Caco-2 (cell line): ENCODE measurements around the gene DNAH8. TPM values are rescaled to one million over a fixed set of nuclear protein-coding genes. Genes with fewer than 3 reads are reported as not detected.

Experiments
- BruUV-seq: library from RNA; stranded (reverse); fragments of 400-500 nt; replicated peaks from 2 replicates; lab custom pipeline; 2021; lab: Mats Ljungman, UMichigan
- CTCF ChIA-PET: fragments of 300-600 bp; sonication (Branson Sonifier 250); formaldehyde crosslinking; loops from one replicate; lab custom pipeline; 2022; ENCODE audit warnings: antibody characterized with exemption; lab: Charles Lee
- POLR2A ChIA-PET: fragments of 300-600 bp; sonication (Branson Sonifier 250); formaldehyde crosslinking; loops from one replicate; lab custom pipeline; 2022; ENCODE audit warnings: antibody characterized with exemption; lab: Charles Lee
- DNase-seq, 2 experiments: peaks; one replicate each; pipeline versions ENCODE4 v3.0.0 to v3.0.0-alpha.2; 2020 to 2022
- H3K27me3 ChIP-seq: replicated peaks from 2 replicates; pipeline ENCODE4 v1.6.0; 2011; ENCODE audit warnings: low read length; ENCODE audit not compliant: control insufficient read depth, insufficient read depth
- H3K36me3 ChIP-seq: 2 replicates; pipeline ENCODE4 v1.5.1; 2011; ENCODE audit warnings: low read length; ENCODE audit not compliant: control insufficient read depth, insufficient read depth
- H3K4me1 ChIP-seq: fragments of 250-450 bp; sonication (Bioruptor Pico); 2 replicates; pipeline ENCODE4 v1.5.1; 2020; ENCODE audit warnings: mild to moderate bottlenecking
- H3K4me3 ChIP-seq: 2 replicates; pipeline ENCODE4 v1.5.1; 2011; ENCODE audit warnings: low read depth, mild to moderate bottlenecking, control low read depth, low read length
- H3K9me3 ChIP-seq: fragments of 250-450 bp; sonication (Bioruptor Pico); 2 replicates; pipeline ENCODE4 v1.5.1; 2020; ENCODE audit warnings: mild to moderate bottlenecking, moderate library complexity
- H3K27ac Mint-ChIP-seq: one replicate; pipeline ENCODE4 v1.8.0; 2022; ENCODE audit warnings: mixed read lengths; ENCODE audit not compliant: unreplicated experiment
- H3K27me3 Mint-ChIP-seq: one replicate; pipeline ENCODE4 v1.8.0; 2022; ENCODE audit warnings: mixed read lengths; ENCODE audit not compliant: insufficient read depth, unreplicated experiment
- H3K36me3 Mint-ChIP-seq: one replicate; pipeline ENCODE4 v1.8.0; 2022; ENCODE audit warnings: mild to moderate bottlenecking, mixed read lengths; ENCODE audit not compliant: insufficient read depth, unreplicated experiment
- H3K4me1 Mint-ChIP-seq: one replicate; pipeline ENCODE4 v1.8.0; 2022; ENCODE audit warnings: low read depth, mixed read lengths; ENCODE audit not compliant: unreplicated experiment
- H3K4me3 Mint-ChIP-seq: one replicate; pipeline ENCODE4 v1.8.0; 2022; ENCODE audit warnings: mild to moderate bottlenecking, moderate library complexity, mixed read lengths; ENCODE audit not compliant: unreplicated experiment
- H3K9me3 Mint-ChIP-seq: one replicate; pipeline ENCODE4 v1.8.0; 2022; ENCODE audit warnings: mixed read lengths; ENCODE audit not compliant: unreplicated experiment
- intact Hi-C: fragments of 100-400 bp; cut with micrococcal nuclease; formaldehyde crosslinking; loops from one replicate; pipeline ENCODE4 v1.10.0; 2022; ENCODE audit not compliant: unreplicated experiment
- total RNA-seq: library from RNA; stranded (reverse); gene quantifications from 2 replicates; pipeline ENCODE4 v1.2.3, GENCODE V29; 2022
- TF ChIP-seq, protein P1 (sequence below), 2 experiments: fragments of 200-600 bp in 1 of 2; IDR thresholded peaks; 1 replicate in 1 of 2; 2 replicates in 1 of 2; pipeline versions ENCODE4 v1.5.1 to v1.8.0; 2011 to 2022; ENCODE audit warnings: antibody characterized with exemption in 1 of 2, control low read depth in 1 of 2, inconsistent platforms in 1 of 2, low read depth in 1 of 2, low read length in 1 of 2, mild to moderate bottlenecking in 1 of 2, moderate library complexity in 1 of 2; ENCODE audit not compliant: insufficient read depth in 1 of 2, severe bottlenecking in 1 of 2, unreplicated experiment in 1 of 2

Gene DNAH8
- total RNA-seq, 1 experiment from 2014 or later, result not detected

DNA sequence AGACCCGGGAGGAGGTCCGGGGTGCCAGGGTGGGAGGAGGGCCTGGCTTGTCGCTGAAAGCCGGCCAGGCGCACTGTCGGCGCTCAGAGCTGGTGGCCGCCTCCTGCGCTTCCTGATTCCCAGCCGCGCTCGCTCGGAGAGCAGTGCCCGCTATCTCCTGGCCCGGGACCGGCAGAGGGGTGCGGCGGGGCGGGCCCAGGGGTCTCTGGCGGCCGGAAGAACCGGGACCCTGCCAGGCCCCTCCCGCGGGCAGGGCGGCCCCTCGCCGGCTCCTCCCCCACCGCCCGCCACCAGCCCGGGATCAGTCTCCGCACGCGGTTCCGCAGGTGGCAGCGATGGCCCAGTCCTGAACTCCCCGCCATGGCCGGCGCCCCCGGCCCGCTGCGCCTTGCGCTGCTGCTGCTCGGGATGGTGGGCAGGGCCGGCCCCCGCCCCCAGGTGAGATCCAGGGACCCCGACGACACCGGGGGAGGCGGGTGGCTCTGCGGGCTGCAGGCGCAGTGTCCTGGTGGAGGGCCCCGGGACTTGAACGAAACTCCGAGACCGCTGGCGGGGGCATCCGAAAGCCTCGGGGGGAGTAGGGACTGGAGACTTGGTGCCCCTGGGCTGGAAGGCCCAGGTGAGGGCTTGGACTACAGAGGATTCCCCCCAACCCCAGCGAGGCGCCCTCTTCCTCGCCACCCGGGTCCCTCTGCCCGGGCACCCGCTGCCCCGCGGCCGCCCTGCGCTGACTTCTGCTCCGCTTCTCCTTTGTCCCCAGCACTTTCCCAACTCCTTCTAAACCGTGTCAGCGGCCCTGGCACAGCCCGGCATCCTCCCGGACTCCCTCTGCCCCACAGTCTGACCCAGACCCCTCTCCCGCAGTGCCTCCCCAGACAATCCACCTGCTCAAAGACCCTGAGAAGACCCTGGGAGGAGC is 333.6 kb downstream of the DNAH8 start, which contains the start of gene GLP1R:
GLP1R (plus strand) TSS at position 301 of the 919 bp plus-strand sequence; CDS start at position 361, 60 bp downstream.
- Histone ChIP-seq H3K27me3 (no peaks in the 10 kb centered on the region), H3K4me3 (no peak within 1 kb of the TSS)
- H3K27ac Mint-ChIP-seq, result no peak within 1 kb of the TSS

DNA sequence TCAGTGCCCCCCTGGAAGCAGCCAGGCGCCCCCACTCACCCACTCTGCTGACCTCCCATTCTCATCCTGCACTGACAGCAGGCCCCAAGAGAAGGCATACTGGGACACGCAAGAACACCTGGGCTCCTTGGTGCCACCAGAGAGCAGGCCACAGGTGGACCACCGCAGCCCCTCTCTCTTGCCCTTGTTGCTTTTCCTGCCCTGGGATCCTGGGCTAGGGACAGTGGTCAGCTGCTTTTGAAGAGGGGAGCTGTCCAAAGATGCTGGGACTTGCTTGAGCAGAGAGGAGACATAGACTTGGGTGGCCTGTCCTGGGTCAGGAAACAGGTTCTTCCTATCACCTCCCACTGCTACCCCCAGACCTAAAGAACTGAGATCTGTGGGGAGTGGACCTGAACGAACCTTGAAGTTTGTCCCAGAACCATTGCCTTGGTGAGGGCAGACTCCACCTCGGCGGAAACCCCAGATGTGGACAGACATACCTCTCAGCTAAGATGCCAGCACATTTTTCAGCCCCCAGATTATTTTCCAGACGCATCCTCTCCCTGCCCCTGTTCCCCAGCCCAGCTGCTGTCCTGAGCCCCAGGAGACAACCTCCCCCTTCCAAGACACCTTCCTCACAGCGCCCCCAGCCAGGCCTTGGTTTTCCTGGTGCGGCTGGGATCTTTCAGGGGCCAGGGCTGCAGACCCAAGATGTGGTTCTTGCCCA is 334.6 kb downstream of the DNAH8 start:
- no peak for DNase-seq
- H3K4me3 Mint-ChIP-seq, result no peak overlapping the region
- no TSS peak for BruUV-seq
- Histone ChIP-seq H3K9me3 (no peaks in the 10 kb centered on the region), H3K36me3 (no peaks in the 10 kb centered on the region), H3K4me3 (no peak overlapping the region), H3K27me3 (no peaks in the 10 kb centered on the region), H3K4me1 (peaks cover 10% of the 10 kb centered on the region)
- ChIA-PET CTCF (interaction anchor here (0.9 kb wide), 1 partner anchor 14 kb away, joined by 3 read pairs; no protein-coding TSS in a partner anchor), POLR2A (no interaction called here)
- TF ChIP-seq, protein P1, sequence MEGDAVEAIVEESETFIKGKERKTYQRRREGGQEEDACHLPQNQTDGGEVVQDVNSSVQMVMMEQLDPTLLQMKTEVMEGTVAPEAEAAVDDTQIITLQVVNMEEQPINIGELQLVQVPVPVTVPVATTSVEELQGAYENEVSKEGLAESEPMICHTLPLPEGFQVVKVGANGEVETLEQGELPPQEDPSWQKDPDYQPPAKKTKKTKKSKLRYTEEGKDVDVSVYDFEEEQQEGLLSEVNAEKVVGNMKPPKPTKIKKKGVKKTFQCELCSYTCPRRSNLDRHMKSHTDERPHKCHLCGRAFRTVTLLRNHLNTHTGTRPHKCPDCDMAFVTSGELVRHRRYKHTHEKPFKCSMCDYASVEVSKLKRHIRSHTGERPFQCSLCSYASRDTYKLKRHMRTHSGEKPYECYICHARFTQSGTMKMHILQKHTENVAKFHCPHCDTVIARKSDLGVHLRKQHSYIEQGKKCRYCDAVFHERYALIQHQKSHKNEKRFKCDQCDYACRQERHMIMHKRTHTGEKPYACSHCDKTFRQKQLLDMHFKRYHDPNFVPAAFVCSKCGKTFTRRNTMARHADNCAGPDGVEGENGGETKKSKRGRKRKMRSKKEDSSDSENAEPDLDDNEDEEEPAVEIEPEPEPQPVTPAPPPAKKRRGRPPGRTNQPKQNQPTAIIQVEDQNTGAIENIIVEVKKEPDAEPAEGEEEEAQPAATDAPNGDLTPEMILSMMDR (IDR thresholded peaks at IDR 0.05; ENCODE audit: insufficient read depth in 1 of 2, low read depth in 1 of 2, low read length in 1 of 2, severe bottlenecking in 1 of 2, unreplicated experiment in 1 of 2), result no peak
- H3K4me1 Mint-ChIP-seq, result no peaks in the 10 kb centered on the region
- intact Hi-C loops, result no loop called here
- H3K36me3 Mint-ChIP-seq, result no peaks in the 10 kb centered on the region
- no peaks in the 10 kb centered on the region for H3K27me3 Mint-ChIP-seq
- no peak overlapping the region for H3K27ac Mint-ChIP-seq
- no peaks in the 10 kb centered on the region for H3K9me3 Mint-ChIP-seq

More for the DNA sequence above, 333.6 kb downstream of the DNAH8 start, which contains the start of gene GLP1R:
- no peaks in the 10 kb centered on the region for H3K9me3 Mint-ChIP-seq
- BruUV-seq, result no TSS peak
- H3K36me3 Mint-ChIP-seq, result no peaks in the 10 kb centered on the region
- no peaks in the 10 kb centered on the region for H3K4me1 Mint-ChIP-seq
- CTCF ChIA-PET, result no interaction called here
- H3K27me3 Mint-ChIP-seq, result no peaks in the 10 kb centered on the region
- H3K4me1 ChIP-seq, result no peaks in the 10 kb centered on the region; the same call in 1 of the 2 replicates
- POLR2A ChIA-PET, result no interaction called here
- H3K9me3 ChIP-seq, result no peaks in the 10 kb centered on the region
- intact Hi-C loops, result no loop called here
- TF ChIP-seq, protein P1 (IDR thresholded peaks at IDR 0.05; ENCODE audit: insufficient read depth in 1 of 2, low read depth in 1 of 2, low read length in 1 of 2, severe bottlenecking in 1 of 2, unreplicated experiment in 1 of 2), result no peak
- DNase-seq, result no peak
- H3K4me3 Mint-ChIP-seq, result no peak within 1 kb of the TSS
- no peaks in the 10 kb centered on the region for H3K36me3 ChIP-seq

DNA sequence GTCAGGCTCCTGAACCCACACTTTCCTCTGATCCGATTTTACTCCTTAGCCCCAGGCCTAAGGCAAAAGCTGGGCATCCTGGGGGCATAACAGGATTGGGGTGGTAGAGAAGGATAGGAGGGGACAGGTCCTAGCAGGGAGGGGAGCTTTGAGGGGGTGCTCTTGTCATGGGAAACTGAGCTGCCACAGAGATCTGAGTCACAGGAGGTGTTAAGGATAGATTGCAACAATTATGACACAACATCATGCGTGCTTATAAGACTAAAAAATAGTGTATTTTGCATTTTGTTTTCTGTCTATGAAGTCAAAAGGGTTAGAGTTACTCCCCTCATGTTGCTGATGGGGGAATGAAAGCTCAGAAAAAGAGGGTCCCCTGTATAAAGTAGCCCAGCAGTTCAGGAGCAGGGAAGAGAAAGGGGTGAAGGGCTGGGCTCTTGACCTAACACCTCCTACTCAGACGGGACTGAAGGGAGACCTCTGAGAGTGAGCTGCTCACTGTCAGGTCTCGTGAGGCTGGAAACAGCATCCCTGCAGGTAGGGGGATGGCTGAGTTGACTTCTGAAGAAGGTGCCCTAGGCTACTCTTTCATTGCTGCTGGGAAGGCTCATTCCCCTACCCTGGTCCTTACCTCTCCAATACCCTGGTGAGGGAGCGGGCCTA is 335.5 kb downstream of the DNAH8 start:
- H3K27ac Mint-ChIP-seq, result no peak overlapping the region
- intact Hi-C loops, result no loop called here
- no peaks in the 10 kb centered on the region for H3K27me3 Mint-ChIP-seq
- no peak overlapping the region for H3K4me3 Mint-ChIP-seq
- no TSS peak for BruUV-seq
- H3K4me3 ChIP-seq, result no peak overlapping the region
- H3K4me1 Mint-ChIP-seq, result no peaks in the 10 kb centered on the region
- DNase-seq, result no peak
- TF ChIP-seq, protein P1 (IDR thresholded peaks at IDR 0.05; ENCODE audit: insufficient read depth in 1 of 2, low read depth in 1 of 2, low read length in 1 of 2, severe bottlenecking in 1 of 2, unreplicated experiment in 1 of 2), result no peak
- peaks cover 13% of the 10 kb centered on the region for H3K4me1 ChIP-seq
- no peaks in the 10 kb centered on the region for H3K36me3 ChIP-seq
- no peaks in the 10 kb centered on the region for H3K9me3 ChIP-seq
- ChIA-PET CTCF (interaction anchor here (0.9 kb wide), 1 partner anchor 13 kb away, joined by 3 read pairs; no protein-coding TSS in a partner anchor), POLR2A (no interaction called here)
- no peaks in the 10 kb centered on the region for H3K9me3 Mint-ChIP-seq
- no peaks in the 10 kb centered on the region for H3K27me3 ChIP-seq
- no peaks in the 10 kb centered on the region for H3K36me3 Mint-ChIP-seq
